HepG2 (cell line): ENCODE results near the gene RBPMS2. TPM values are rescaled to one million over a fixed set of nuclear protein-coding genes. Genes with fewer than 3 reads are reported as not detected.
A peak's percentile ranks its signal among the peaks of the same experiment; 100 is the strongest.
"Not testable (repeated sequence)": the region's sequence is repeated elsewhere in the genome, so short reads cannot be mapped to it uniquely, and the experiment has no call there.

Source experiments
- ATAC-seq: fragments of 200-7000 bp; cut with Tn5 transposase; 3 replicates; pipeline ENCODE4 v1.9.1; 2020; ENCODE audit warnings: mild to moderate bottlenecking, moderate library complexity
- BruUV-seq: library from RNA; stranded (reverse); fragments of 400-500 nt; replicated peaks from 2 replicates; lab custom pipeline; 2021; lab: Mats Ljungman, UMichigan
- CTCF ChIA-PET: fragments of 300-600 bp; formaldehyde crosslinking; extraction: SDS; loops from one replicate; lab custom pipeline; 2021; ENCODE audit warnings: low total read pairs, inconsistent platforms, low intra/inter-chr PET ratio; lab: Yijun Ruan, JAX
- POLR2A ChIA-PET: fragments of 350-600 bp; sonication (Branson Sonifier 250); formaldehyde crosslinking; loops from one replicate; lab custom pipeline; 2020; ENCODE audit warnings: antibody characterized with exemption, inconsistent platforms; lab: Yijun Ruan, JAX
- DNase-seq: peaks from one replicate; pipeline ENCODE4 v3.0.0-alpha.2; 2015; ENCODE audit warnings: low spot score
- FAIRE-seq: peaks from 3 replicates; lab custom pipeline; 2011; peaks lifted over from hg19 to GRCh38; lab: Jason Lieb, UNC
- H2AFZ ChIP-seq: one replicate; pipeline ENCODE4 v1.6.1; 2011; ENCODE audit warnings: low read length, inconsistent platforms
- H3K27ac ChIP-seq: fragments of 300-600 bp; 3 replicates; pipeline ENCODE4 v1.8.0; 2011; ENCODE audit warnings: mixed run types, mild to moderate bottlenecking, mixed read lengths, low read length, inconsistent platforms; ENCODE audit not compliant: insufficient read depth; ENCODE audit errors: extremely low read length
- H3K27me3 ChIP-seq, 2 experiments: fragments of 200-600 bp in 1 of 2; 2 replicates in 1 of 2; 3 replicates in 1 of 2; pipeline versions ENCODE4 v1.6.0 to v1.8.0; 2011; ENCODE audit warnings: low read length in 2 of 2, mild to moderate bottlenecking in 2 of 2, moderate library complexity in 2 of 2, inconsistent platforms in 1 of 2; ENCODE audit not compliant: insufficient read depth in 2 of 2, control insufficient read depth in 1 of 2
- H3K36me3 ChIP-seq, 2 experiments: fragments of 200-600 bp in 1 of 2; replicated peaks in 1 of 2; 2 replicates in 1 of 2; 3 replicates in 1 of 2; pipeline versions ENCODE4 v1.5.1 to v1.8.0; 2011; ENCODE audit warnings: low read length in 2 of 2, inconsistent platforms in 1 of 2; ENCODE audit not compliant: insufficient read depth in 2 of 2, control insufficient read depth in 1 of 2
- H3K4me1 ChIP-seq: 2 replicates; pipeline ENCODE4 v1.5.1; 2012; ENCODE audit warnings: low read length, inconsistent platforms; ENCODE audit not compliant: insufficient read depth
- H3K4me2 ChIP-seq: 2 replicates; pipeline ENCODE4 v1.6.0; 2011; ENCODE audit warnings: low read depth, low read length, inconsistent platforms
- H3K4me3 ChIP-seq, 3 experiments: fragments of 200-600 bp in 1 of 3; sonication (generic), shearing (Covaris generic) in 1 of 3; replicated peaks in 1 of 3; 2 replicates each; pipeline ENCODE4 v1.5.1; 2011 to 2016; ENCODE audit warnings: low read length in 3 of 3, inconsistent platforms in 2 of 3, low read depth in 2 of 3, mild to moderate bottlenecking in 2 of 3, control low read depth in 1 of 3, mixed read lengths in 1 of 3; ENCODE audit not compliant: insufficient read depth in 1 of 3
- H3K79me2 ChIP-seq: one replicate; pipeline ENCODE4 v1.6.1; 2011; ENCODE audit warnings: low read length, inconsistent platforms; ENCODE audit not compliant: insufficient read depth
- H3K9ac ChIP-seq: 2 replicates; pipeline ENCODE4 v1.6.0; 2011; ENCODE audit warnings: mild to moderate bottlenecking, low read depth, low read length, inconsistent platforms; ENCODE audit not compliant: insufficient read depth
- H3K9me3 ChIP-seq: 2 replicates; pipeline ENCODE4 v1.5.1; 2012; ENCODE audit warnings: mild to moderate bottlenecking, low read length
- H4K20me1 ChIP-seq: 2 replicates; pipeline ENCODE4 v1.6.0; 2011; ENCODE audit warnings: inconsistent platforms, mild to moderate bottlenecking, low read length, moderate library complexity; ENCODE audit not compliant: insufficient read depth
- CEBPB ChIP-seq: IDR thresholded peaks from 2 replicates; pipeline ENCODE4 v1.6.1; 2011; ENCODE audit warnings: low read depth, low read length, improper control_type of control experiment, borderline replicate concordance
- CEBPG ChIP-seq: IDR thresholded peaks from 2 replicates; pipeline ENCODE4 v1.6.1; 2016
- WGBS: methylation state at CpG from one replicate; pipeline ENCODE4 v1.1.6; 2017; ENCODE audit warnings: low lambda C conversion rate; 5-methylcytosine and 5-hydroxymethylcytosine counted together
- in situ Hi-C: cut with HindIII; loops from 2 replicates; pipeline ENCODE4 v1.10.0; 2017; ENCODE audit warnings: low pct_unique_long_range_greater_than_20kb; ENCODE audit not compliant: extremely low pct_ligation_motif_present
- intact Hi-C: fragments of 100-400 bp; cut with micrococcal nuclease; formaldehyde crosslinking; loops from one replicate; pipeline ENCODE4 v1.10.0; 2022; ENCODE audit not compliant: unreplicated experiment
- polyA plus RNA-seq, 8 experiments: library from polyadenylated mRNA; depleted of rRNA in 3 of 8; stranded (reverse) in 7 of 8; unstranded in 1 of 8; fragments of >200 nt; fragmentation: Illumina TruSeq in 4 of 8; extraction: Trizol in 4 of 8; gene quantifications; 2 replicates each; pipeline versions ENCODE4 v1.2.1 to v1.2.3, GENCODE V29; 2011 to 2016; ENCODE audit warnings: low read depth in 4 of 8, missing spikeins in 1 of 8, mixed read lengths in 1 of 8; ENCODE audit not compliant: insufficient read depth in 1 of 8
- total RNA-seq, 5 experiments: library from RNA; depleted of rRNA; stranded (reverse); fragments of >200 nt; fragmentation: Illumina TruSeq; extraction: Trizol; gene quantifications; 2 replicates each; pipeline ENCODE4 v1.2.3, GENCODE V29; 2016; ENCODE audit warnings: low read depth in 1 of 5
- TF ChIP-seq, protein P1 (sequence below): sonication (generic); formaldehyde crosslinking; IDR thresholded peaks from 2 replicates; pipeline ENCODE4 v1.5.0; 2020; ENCODE audit warnings: mild to moderate bottlenecking, missing genetic modification reagents
- TF ChIP-seq, protein P2 (sequence below): sonication (generic); formaldehyde crosslinking; IDR thresholded peaks from 2 replicates; pipeline ENCODE4 v1.4.0; 2020; ENCODE audit warnings: missing genetic modification reagents, mild to moderate bottlenecking, borderline replicate concordance

RBPMS2 gene
- total and polyA plus RNA-seq, 2 of the 13 experiments (the other 11 are each of a cell fraction or from before 2014, with no cell fraction given) = 0.08 TPM; not detected in 1

DNA sequence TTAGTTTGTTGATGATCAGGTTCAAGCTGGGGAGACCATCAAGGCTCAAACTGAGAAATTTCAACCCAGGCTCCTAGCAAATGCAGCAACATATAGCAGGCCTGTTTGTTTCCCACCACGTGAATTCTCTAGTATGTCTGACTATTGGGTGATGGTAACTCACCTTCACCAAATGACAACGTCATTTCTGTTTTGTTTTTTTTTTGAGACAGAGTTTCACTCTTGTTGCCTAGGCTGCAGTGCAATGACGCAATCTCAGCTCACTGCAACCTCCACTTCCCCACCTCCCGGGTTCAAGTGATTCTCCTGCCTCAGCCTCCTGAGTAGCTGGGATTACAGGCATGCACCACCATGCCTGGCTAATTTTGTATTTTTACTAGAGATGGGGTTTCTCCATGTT, 39.6 kb upstream of the RBPMS2 start:
- H3K9me3 ChIP-seq, ATAC-seq, CTCF ChIA-PET, H3K4me3 ChIP-seq, DNase-seq, H2AFZ ChIP-seq, H3K4me2 ChIP-seq, H4K20me1 ChIP-seq, H3K79me2 ChIP-seq, BruUV-seq, H3K27ac ChIP-seq, H3K9ac ChIP-seq, FAIRE-seq, H3K27me3 ChIP-seq: not testable (repeated sequence)
- WGBS = 54% methylated on average over 4 of the region's 4 CpGs
- H3K4me1 ChIP-seq = peaks cover 54% of the 10 kb centered on the region
- peak; percentile 74 for TF ChIP-seq CEBPG (CRISPR knock-in tag)
- TF ChIP-seq CEBPB = peak; percentile 73
- TF ChIP-seq, protein P1, sequence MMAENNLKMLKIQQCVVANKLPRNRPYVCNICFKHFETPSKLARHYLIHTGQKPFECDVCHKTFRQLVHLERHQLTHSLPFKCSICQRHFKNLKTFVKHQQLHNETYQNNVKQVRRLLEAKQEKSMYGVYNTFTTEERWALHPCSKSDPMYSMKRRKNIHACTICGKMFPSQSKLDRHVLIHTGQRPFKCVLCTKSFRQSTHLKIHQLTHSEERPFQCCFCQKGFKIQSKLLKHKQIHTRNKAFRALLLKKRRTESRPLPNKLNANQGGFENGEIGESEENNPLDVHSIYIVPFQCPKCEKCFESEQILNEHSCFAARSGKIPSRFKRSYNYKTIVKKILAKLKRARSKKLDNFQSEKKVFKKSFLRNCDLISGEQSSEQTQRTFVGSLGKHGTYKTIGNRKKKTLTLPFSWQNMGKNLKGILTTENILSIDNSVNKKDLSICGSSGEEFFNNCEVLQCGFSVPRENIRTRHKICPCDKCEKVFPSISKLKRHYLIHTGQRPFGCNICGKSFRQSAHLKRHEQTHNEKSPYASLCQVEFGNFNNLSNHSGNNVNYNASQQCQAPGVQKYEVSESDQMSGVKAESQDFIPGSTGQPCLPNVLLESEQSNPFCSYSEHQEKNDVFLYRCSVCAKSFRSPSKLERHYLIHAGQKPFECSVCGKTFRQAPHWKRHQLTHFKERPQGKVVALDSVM = peak; percentile 84
- intact Hi-C loops (loop anchor here (5.0 kb wide), 1 partner anchor 128 kb away; no protein-coding TSS in a partner anchor), in situ Hi-C loops (loop anchor here (5.0 kb wide), 1 partner anchor 83 kb away; no protein-coding TSS in a partner anchor)
- POLR2A ChIA-PET = interaction anchor here (1.0 kb wide), 1 partner anchor 10 kb away, joined by 4 read pairs; the partner anchor contains the start of gene PIF1
- peaks cover 2 to 13% of the 10 kb centered on the region in 2 experiments; a peak in 4 of 5 replicates for H3K36me3 ChIP-seq

DNA sequence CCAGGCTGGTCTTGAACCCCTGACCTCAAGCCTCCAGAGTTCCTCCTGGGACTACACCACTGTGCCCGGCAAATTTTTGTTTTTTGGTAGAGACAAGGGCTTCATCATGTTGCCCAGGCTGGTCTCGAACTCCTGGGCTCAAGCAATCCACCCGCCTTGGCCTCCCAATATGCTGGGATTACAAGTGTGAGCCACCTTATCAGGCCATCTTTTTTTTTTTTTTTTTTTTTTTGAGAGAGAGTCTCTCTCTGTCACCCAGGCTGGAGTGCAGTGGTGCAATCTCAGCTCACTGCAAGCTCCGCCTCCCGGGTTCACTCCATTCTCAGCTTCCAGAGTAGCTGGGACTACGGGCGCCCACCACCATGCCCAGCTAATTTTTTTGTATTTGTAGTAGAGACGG, 38.9 kb upstream of the RBPMS2 start:
- H3K27me3 ChIP-seq, FAIRE-seq, H3K36me3 ChIP-seq, CTCF ChIA-PET, H4K20me1 ChIP-seq, ATAC-seq, H3K9ac ChIP-seq, H2AFZ ChIP-seq, H3K27ac ChIP-seq, H3K9me3 ChIP-seq, H3K4me3 ChIP-seq, POLR2A ChIA-PET, H3K4me2 ChIP-seq, DNase-seq, BruUV-seq, H3K79me2 ChIP-seq: not testable (repeated sequence)
- H3K4me1 ChIP-seq = peaks cover 54% of the 10 kb centered on the region
- in situ Hi-C loops = loop anchor here (5.0 kb wide), 1 partner anchor 82 kb away; no protein-coding TSS in a partner anchor
- intact Hi-C loops = loop anchor here (5.0 kb wide), 1 partner anchor 127 kb away; no protein-coding TSS in a partner anchor
- WGBS = 71% methylated on average over 8 of the region's 8 CpGs
- TF ChIP-seq, protein P2, sequence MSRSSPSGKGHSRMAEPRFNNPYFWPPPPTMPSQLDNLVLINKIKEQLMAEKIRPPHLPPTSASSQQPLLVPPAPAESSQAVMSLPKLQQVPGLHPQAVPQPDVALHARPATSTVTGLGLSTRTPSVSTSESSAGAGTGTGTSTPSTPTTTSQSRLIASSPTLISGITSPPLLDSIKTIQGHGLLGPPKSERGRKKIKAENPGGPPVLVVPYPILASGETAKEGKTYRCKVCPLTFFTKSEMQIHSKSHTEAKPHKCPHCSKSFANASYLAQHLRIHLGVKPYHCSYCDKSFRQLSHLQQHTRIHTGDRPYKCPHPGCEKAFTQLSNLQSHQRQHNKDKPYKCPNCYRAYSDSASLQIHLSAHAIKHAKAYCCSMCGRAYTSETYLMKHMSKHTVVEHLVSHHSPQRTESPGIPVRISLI (CRISPR knock-in tag) = peak; percentile 46; the same call in 1 of the 2 replicates
